H1 (cell line): Measurements from ENCODE around the gene PTPRH. TPM values are rescaled to one million over a fixed set of nuclear protein-coding genes. Genes with fewer than 3 reads are reported as not detected.

Experiments used
- NANOG ChIP-seq: IDR thresholded peaks from 2 replicates; pipeline ENCODE4 v1.6.1; 2011; ENCODE audit warnings: low read length, low read depth, mild to moderate bottlenecking, inconsistent platforms; ENCODE audit not compliant: insufficient read depth, poor library complexity, severe bottlenecking
- POLR2A ChIP-seq, 2 experiments: IDR thresholded peaks; 1 replicate in 1 of 2; 2 replicates in 1 of 2; pipeline ENCODE4 v1.6.1; 2011; ENCODE audit warnings: low read depth in 2 of 2, low read length in 2 of 2, mild to moderate bottlenecking in 2 of 2; ENCODE audit errors: control extremely low read depth in 1 of 2
- RXRA ChIP-seq: IDR thresholded peaks from 2 replicates; pipeline ENCODE4 v1.6.1; 2011; ENCODE audit warnings: low read depth, mild to moderate bottlenecking, low read length, moderate library complexity; ENCODE audit not compliant: insufficient read depth
- TEAD4 ChIP-seq: IDR thresholded peaks from 2 replicates; pipeline ENCODE4 v1.6.1; 2012; ENCODE audit warnings: low read depth, low read length, inconsistent platforms, mixed read lengths
- polyA plus RNA-seq, 7 experiments: library from polyadenylated mRNA; depleted of rRNA in 3 of 7; stranded (reverse) in 5 of 7; unstranded in 2 of 7; fragments of >200 nt in 5 of 7; fragments of 200-250 nt in 2 of 7; gene quantifications; 1 replicate in 5 of 7; 2 replicates in 1 of 7; 4 replicates in 1 of 7; pipeline versions ENCODE4 v1.2.1 to v1.2.3, GENCODE V29; 2011 to 2013; ENCODE audit warnings: missing spikeins in 2 of 7, mixed read lengths in 2 of 7
- total RNA-seq: library from RNA; stranded (reverse); fragmentation: NEBNext Ultra II Directional; extraction: Animal tissue kit (Norgen Biotek cat#: 25700); gene quantifications from 2 replicates; pipeline ENCODE4 v1.2.1, GENCODE V29; 2021
- TF ChIP-seq, protein P1 (sequence below): fragments of 300-600 bp; sonication (generic); IDR thresholded peaks from 2 replicates; pipeline ENCODE4 v1.7.1; 2012; ENCODE audit warnings: low read length, moderate library complexity, mild to moderate bottlenecking, inconsistent platforms; ENCODE audit not compliant: insufficient replicate concordance

Gene PTPRH
- total and polyA plus RNA-seq, 2 of the 8 experiments (the other 6 are each of a cell fraction or from before 2014, with no cell fraction given): 0.30 to 0.39 TPM

DNA sequence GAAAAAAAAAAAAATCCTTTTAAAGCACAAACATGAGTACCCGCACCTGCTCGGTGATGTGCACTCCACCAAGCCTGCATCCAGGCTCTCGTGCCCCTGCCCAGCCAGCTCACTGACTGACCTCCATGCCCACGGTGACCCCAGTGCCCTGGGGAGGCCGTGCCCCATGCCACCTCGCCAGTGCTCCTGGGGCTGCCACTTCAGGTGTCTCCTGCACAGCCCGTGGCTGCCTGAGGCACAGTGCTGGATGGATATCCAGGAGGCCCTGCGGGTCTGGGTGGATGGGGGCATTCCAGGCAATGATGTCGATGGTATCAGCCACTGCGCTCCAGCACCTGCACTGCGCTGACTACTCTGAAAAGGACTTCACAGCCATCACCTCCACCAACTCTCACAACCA is 40.5 kb upstream of the PTPRH start (continued):
- TF ChIP-seq NANOG: no peak
- TF ChIP-seq POLR2A (IDR thresholded peaks at IDR 0.05; ENCODE audit: control extremely low read depth in 1 of 2, low read depth in 2 of 2, low read length in 2 of 2): no peak
- TF ChIP-seq RXRA: no peak
- TF ChIP-seq, protein P1, sequence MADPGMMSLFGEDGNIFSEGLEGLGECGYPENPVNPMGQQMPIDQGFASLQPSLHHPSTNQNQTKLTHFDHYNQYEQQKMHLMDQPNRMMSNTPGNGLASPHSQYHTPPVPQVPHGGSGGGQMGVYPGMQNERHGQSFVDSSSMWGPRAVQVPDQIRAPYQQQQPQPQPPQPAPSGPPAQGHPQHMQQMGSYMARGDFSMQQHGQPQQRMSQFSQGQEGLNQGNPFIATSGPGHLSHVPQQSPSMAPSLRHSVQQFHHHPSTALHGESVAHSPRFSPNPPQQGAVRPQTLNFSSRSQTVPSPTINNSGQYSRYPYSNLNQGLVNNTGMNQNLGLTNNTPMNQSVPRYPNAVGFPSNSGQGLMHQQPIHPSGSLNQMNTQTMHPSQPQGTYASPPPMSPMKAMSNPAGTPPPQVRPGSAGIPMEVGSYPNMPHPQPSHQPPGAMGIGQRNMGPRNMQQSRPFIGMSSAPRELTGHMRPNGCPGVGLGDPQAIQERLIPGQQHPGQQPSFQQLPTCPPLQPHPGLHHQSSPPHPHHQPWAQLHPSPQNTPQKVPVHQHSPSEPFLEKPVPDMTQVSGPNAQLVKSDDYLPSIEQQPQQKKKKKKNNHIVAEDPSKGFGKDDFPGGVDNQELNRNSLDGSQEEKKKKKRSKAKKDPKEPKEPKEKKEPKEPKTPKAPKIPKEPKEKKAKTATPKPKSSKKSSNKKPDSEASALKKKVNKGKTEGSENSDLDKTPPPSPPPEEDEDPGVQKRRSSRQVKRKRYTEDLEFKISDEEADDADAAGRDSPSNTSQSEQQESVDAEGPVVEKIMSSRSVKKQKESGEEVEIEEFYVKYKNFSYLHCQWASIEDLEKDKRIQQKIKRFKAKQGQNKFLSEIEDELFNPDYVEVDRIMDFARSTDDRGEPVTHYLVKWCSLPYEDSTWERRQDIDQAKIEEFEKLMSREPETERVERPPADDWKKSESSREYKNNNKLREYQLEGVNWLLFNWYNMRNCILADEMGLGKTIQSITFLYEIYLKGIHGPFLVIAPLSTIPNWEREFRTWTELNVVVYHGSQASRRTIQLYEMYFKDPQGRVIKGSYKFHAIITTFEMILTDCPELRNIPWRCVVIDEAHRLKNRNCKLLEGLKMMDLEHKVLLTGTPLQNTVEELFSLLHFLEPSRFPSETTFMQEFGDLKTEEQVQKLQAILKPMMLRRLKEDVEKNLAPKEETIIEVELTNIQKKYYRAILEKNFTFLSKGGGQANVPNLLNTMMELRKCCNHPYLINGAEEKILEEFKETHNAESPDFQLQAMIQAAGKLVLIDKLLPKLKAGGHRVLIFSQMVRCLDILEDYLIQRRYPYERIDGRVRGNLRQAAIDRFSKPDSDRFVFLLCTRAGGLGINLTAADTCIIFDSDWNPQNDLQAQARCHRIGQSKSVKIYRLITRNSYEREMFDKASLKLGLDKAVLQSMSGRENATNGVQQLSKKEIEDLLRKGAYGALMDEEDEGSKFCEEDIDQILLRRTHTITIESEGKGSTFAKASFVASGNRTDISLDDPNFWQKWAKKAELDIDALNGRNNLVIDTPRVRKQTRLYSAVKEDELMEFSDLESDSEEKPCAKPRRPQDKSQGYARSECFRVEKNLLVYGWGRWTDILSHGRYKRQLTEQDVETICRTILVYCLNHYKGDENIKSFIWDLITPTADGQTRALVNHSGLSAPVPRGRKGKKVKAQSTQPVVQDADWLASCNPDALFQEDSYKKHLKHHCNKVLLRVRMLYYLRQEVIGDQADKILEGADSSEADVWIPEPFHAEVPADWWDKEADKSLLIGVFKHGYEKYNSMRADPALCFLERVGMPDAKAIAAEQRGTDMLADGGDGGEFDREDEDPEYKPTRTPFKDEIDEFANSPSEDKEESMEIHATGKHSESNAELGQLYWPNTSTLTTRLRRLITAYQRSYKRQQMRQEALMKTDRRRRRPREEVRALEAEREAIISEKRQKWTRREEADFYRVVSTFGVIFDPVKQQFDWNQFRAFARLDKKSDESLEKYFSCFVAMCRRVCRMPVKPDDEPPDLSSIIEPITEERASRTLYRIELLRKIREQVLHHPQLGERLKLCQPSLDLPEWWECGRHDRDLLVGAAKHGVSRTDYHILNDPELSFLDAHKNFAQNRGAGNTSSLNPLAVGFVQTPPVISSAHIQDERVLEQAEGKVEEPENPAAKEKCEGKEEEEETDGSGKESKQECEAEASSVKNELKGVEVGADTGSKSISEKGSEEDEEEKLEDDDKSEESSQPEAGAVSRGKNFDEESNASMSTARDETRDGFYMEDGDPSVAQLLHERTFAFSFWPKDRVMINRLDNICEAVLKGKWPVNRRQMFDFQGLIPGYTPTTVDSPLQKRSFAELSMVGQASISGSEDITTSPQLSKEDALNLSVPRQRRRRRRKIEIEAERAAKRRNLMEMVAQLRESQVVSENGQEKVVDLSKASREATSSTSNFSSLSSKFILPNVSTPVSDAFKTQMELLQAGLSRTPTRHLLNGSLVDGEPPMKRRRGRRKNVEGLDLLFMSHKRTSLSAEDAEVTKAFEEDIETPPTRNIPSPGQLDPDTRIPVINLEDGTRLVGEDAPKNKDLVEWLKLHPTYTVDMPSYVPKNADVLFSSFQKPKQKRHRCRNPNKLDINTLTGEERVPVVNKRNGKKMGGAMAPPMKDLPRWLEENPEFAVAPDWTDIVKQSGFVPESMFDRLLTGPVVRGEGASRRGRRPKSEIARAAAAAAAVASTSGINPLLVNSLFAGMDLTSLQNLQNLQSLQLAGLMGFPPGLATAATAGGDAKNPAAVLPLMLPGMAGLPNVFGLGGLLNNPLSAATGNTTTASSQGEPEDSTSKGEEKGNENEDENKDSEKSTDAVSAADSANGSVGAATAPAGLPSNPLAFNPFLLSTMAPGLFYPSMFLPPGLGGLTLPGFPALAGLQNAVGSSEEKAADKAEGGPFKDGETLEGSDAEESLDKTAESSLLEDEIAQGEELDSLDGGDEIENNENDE: no peak
- no peak for TF ChIP-seq TEAD4
- TF ChIP-seq, all 59 proteins: peak for 0
